ENCODE results near the gene TMA7B. TPM values are rescaled to one million over a fixed set of nuclear protein-coding genes. Genes with fewer than 3 reads are reported as not detected.

TMA7B gene
- total and polyA plus RNA-seq, 10 of the 15 experiments (the other 5 are each of a cell fraction or from before 2014, with no cell fraction given), result 0.33 to 2.9 (median 1.8) TPM

DNA sequence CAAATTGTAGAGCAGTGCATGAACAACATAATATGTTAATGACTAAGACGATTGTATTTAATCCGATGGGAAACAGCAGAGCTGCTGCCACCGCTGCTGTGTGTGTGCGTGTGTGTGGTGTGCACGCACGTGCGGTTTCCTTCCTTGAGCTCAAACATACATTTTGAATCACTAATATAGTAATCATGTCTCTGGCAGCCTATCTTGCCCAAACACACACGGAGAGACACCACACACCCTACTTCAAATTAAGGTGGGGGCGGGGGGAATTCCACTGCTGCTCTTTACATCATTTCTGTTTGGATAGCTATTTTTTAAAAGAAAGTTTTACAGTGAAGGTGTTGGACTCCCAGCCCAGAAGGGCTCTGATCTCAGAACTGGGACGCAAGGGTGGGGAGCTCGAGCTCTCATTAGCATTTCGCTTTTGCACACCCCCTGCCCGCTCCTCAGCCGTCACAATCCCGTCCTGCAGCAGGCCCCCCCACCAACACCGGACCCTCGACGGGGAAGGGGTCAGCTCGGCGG is 33.9 kb downstream of the TMA7B start:
- DNase-seq (ENCODE audit: low read depth, low spot score) (no peak), ATAC-seq (no peak), FAIRE-seq (no peak)
- in situ Hi-C loops (cut with MboI) (no loop called here), intact Hi-C loops (cut with micrococcal nuclease; ENCODE audit: unreplicated experiment) (no loop called here)
- TF ChIP-seq BHLHE40 (IDR thresholded peaks at IDR 0.05; ENCODE audit: borderline replicate concordance in 1 of 2, low read depth in 2 of 2, low read length in 1 of 2), result peak in 1 of 2 experiments; percentile 50; a peak in 2 of 4 replicates
- TF ChIP-seq RUNX3 (IDR thresholded peaks at IDR 0.05; ENCODE audit: low read length), result peak; percentile 22; the same call in 1 of the 2 replicates
- TF ChIP-seq, protein P1, sequence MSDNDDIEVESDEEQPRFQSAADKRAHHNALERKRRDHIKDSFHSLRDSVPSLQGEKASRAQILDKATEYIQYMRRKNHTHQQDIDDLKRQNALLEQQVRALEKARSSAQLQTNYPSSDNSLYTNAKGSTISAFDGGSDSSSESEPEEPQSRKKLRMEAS (IDR thresholded peaks at IDR 0.05; ENCODE audit: low read depth, low read length), result no peak
- SMC1A ChIA-PET (ENCODE audit: uncharacterized antibody, unreplicated experiment), result interaction anchor here (1.2 kb wide), 1 partner anchor 37 kb away, joined by 3 read pairs; no protein-coding TSS in a partner anchor
- Histone ChIP-seq H3K4me3 (no peak overlapping the region), H3K27ac (ENCODE audit: control insufficient read depth, insufficient read depth) (no peak overlapping the region), H3K9me3 (replicated peaks; ENCODE audit: control insufficient read depth, insufficient read depth, low read length) (no peaks in the 10 kb centered on the region), H3K4me2 (ENCODE audit: control insufficient read depth, insufficient read depth) (no peak overlapping the region), H2AFZ (ENCODE audit: control insufficient read depth, low read depth, low read length) (no peak overlapping the region), H3K4me1 (ENCODE audit: control insufficient read depth, insufficient read depth, low read length) (no peaks in the 10 kb centered on the region), H3K27me3 (replicated peaks in 1 of 2; ENCODE audit: control insufficient read depth in 2 of 2, insufficient read depth in 2 of 2, low read length in 1 of 2) (peaks cover 3 to 6% of the 10 kb centered on the region in 2 experiments), H3K9ac (ENCODE audit: control insufficient read depth, insufficient read depth, low read length) (no peak overlapping the region), H3K79me2 (ENCODE audit: control insufficient read depth, insufficient read depth, low read length) (no peaks in the 10 kb centered on the region), H4K20me1 (ENCODE audit: control insufficient read depth, insufficient read depth) (no peaks in the 10 kb centered on the region), H3K36me3 (ENCODE audit: control insufficient read depth in 2 of 2, insufficient read depth in 2 of 2, low read length in 1 of 2) (no peaks in the 10 kb centered on the region)
- 33% methylated on average over 20 of the region's 20 CpGs for WGBS (ENCODE audit: insufficient coverage, insufficient replicate concordance, low lambda C conversion rate, missing lambda C conversion rate)
- CTCF ChIA-PET, result interaction anchor here (0.7 to 1.5 kb wide), 3 partner anchors 30 to 78 kb away, joined by 3 to 6 read pairs (median 4); no protein-coding TSS in a partner anchor
- RAD21 ChIA-PET (ENCODE audit: unreplicated experiment), result interaction anchor here (0.7 kb wide), 1 partner anchor 126 kb away, joined by 3 read pairs; no protein-coding TSS in a partner anchor
- POLR2A ChIA-PET, result interaction anchor here (0.6 to 0.7 kb wide), 2 partner anchors 65 to 123 kb away, joined by 3 to 4 read pairs; no protein-coding TSS in a partner anchor
- no TSS peak for BruUV-seq (replicated peaks)

DNA sequence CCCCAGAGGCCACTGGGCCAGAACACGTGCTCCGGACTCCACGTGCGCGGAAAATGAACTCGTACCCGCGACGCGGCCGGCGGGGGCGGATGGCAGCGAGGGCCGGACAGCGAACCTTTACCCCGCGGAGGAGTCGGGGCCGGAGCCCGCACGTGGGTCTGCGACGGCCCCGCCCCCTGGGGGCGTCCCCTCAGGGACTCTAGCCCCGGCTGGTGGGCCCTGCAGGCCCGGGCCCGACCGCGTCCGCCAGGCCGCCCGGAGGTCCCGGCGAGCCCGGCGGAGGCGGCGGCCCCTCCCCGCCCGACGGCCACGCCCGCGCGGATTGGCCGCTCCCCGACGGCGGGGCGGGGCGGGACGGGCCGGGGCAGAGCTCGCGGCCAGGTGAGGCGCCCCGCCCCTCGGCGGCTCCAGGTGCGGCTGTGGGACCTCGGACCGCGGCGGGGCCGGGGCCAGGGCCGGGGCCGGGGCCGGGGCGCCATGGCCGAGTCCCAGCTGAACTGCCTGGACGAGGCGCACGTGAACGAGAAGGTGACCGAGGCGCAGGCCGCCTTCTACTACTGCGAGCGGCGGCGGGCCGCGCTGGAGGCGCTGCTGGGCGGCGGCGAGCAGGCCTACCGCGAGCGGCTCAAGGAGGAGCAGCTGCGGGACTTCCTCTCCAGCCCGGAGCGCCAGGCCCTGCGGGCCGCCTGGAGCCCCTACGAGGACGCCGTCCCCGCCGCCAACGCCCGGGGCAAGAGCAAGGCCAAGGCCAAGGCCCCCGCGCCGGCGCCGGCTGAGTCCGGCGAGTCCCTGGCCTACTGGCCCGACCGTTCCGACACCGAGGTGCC is 34.6 kb downstream of the TMA7B start, which contains the start of gene FAM83F:
Gene FAM83F, plus strand, starts transcription at position 389 of the 827 bp plus-strand sequence. Its CDS starts 89 bp downstream, at position 478.
- SMC1A ChIA-PET (ENCODE audit: uncharacterized antibody, unreplicated experiment), result interaction anchor here (1.2 kb wide), 1 partner anchor 38 kb away, joined by 3 read pairs; no protein-coding TSS in a partner anchor
- H3K4me2 ChIP-seq (ENCODE audit: control insufficient read depth, insufficient read depth), result no peak within 1 kb of the TSS
- TF ChIP-seq, protein P2, sequence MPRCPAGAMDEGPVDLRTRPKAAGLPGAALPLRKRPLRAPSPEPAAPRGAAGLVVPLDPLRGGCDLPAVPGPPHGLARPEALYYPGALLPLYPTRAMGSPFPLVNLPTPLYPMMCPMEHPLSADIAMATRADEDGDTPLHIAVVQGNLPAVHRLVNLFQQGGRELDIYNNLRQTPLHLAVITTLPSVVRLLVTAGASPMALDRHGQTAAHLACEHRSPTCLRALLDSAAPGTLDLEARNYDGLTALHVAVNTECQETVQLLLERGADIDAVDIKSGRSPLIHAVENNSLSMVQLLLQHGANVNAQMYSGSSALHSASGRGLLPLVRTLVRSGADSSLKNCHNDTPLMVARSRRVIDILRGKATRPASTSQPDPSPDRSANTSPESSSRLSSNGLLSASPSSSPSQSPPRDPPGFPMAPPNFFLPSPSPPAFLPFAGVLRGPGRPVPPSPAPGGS (IDR thresholded peaks at IDR 0.05; ENCODE audit: borderline replicate concordance, insufficient read depth, low read depth, low read length, poor library complexity, severe bottlenecking), result no peak
- TF ChIP-seq HDAC2 (IDR thresholded peaks at IDR 0.05), result no peak
- no peak for TF ChIP-seq ZNF384 (IDR thresholded peaks at IDR 0.05; ENCODE audit: borderline replicate concordance, low read depth, low read length)
- TF ChIP-seq SUZ12 (IDR thresholded peaks at IDR 0.05; ENCODE audit: unreplicated experiment), result peak; percentile 56
- no peak for TF ChIP-seq TAF1 (IDR thresholded peaks at IDR 0.05; ENCODE audit: borderline replicate concordance, low read depth, low read length)
- TF ChIP-seq SPI1 (IDR thresholded peaks at IDR 0.05; ENCODE audit: borderline replicate concordance, insufficient read depth, low read depth, low read length), result no peak
- H3K27ac ChIP-seq (ENCODE audit: control insufficient read depth, insufficient read depth), result no peak within 1 kb of the TSS
- CTCF ChIA-PET, result interaction anchor here (0.7 to 1.5 kb wide), 2 partner anchors 30 to 79 kb away, joined by 3 to 4 read pairs; no protein-coding TSS in a partner anchor
- intact Hi-C loops (cut with micrococcal nuclease; ENCODE audit: unreplicated experiment) (no loop called here), in situ Hi-C loops (cut with MboI) (no loop called here)
- no peaks in the 10 kb centered on the region for H3K36me3 ChIP-seq (ENCODE audit: control insufficient read depth in 2 of 2, insufficient read depth in 2 of 2, low read length in 1 of 2)
- ATAC-seq, result no peak
- POLR2A ChIA-PET, result no interaction called here
- no peaks in the 10 kb centered on the region for H3K79me2 ChIP-seq (ENCODE audit: control insufficient read depth, insufficient read depth, low read length)
- no TSS peak for BruUV-seq (replicated peaks)
- DNase-seq (ENCODE audit: low read depth, low spot score), result no peak
- no peaks in the 10 kb centered on the region for H3K4me1 ChIP-seq (ENCODE audit: control insufficient read depth, insufficient read depth, low read length)
- no peak within 1 kb of the TSS for H3K9ac ChIP-seq (ENCODE audit: control insufficient read depth, insufficient read depth, low read length)
- no peak within 1 kb of the TSS for H3K4me3 ChIP-seq
- H3K27me3 ChIP-seq (replicated peaks in 1 of 2; ENCODE audit: control insufficient read depth in 2 of 2, insufficient read depth in 2 of 2, low read length in 1 of 2), result peaks cover 3 to 6% of the 10 kb centered on the region in 2 experiments
- RAD21 ChIA-PET (ENCODE audit: unreplicated experiment), result no interaction called here
- 68% methylated on average over 54 of the region's 115 CpGs for WGBS (ENCODE audit: insufficient coverage, insufficient replicate concordance, low lambda C conversion rate, missing lambda C conversion rate)
- no peaks in the 10 kb centered on the region for H3K9me3 ChIP-seq (replicated peaks; ENCODE audit: control insufficient read depth, insufficient read depth, low read length)
- H2AFZ ChIP-seq (ENCODE audit: control insufficient read depth, low read depth, low read length), result no peak within 1 kb of the TSS
- H4K20me1 ChIP-seq (ENCODE audit: control insufficient read depth, insufficient read depth), result no peaks in the 10 kb centered on the region
- FAIRE-seq, result no peak

Data from GM12878 (cell line).